Vagina (tissue), 2 donors: Measurements from ENCODE around the gene GJB4. TPM values are rescaled to one million over a fixed set of nuclear protein-coding genes. Genes with fewer than 3 reads are reported as not detected.

Experiments
- DNase-seq, 2 donors: peaks; one replicate each; pipeline ENCODE4 v3.0.0-alpha.2; 2017; ENCODE audit errors: extremely low spot score in 2 of 2
- H3K27ac ChIP-seq: fragments of 200-600 bp; sonication (generic); one replicate; pipeline ENCODE4 v1.5.1; 2019
- H3K27me3 ChIP-seq: fragments of 200-600 bp; sonication (generic); one replicate; pipeline ENCODE4 v1.5.1; 2019
- H3K36me3 ChIP-seq, 2 donors: fragments of 200-600 bp; sonication (generic); one replicate each; pipeline ENCODE4 v1.5.1; 2017 to 2019
- H3K4me1 ChIP-seq: fragments of 200-600 bp; sonication (generic); one replicate; pipeline ENCODE4 v1.5.1; 2019
- H3K4me3 ChIP-seq, 2 donors: fragments of 200-600 bp; sonication (generic); 1 replicate in 1 of 2; 2 replicates in 1 of 2; pipeline ENCODE4 v1.5.1; 2016 to 2019
- H3K9me3 ChIP-seq: fragments of 200-600 bp; sonication (generic); one replicate; pipeline ENCODE4 v1.5.1; 2019
- POLR2A ChIP-seq, 2 donors: fragments of 450-650 bp; IDR thresholded peaks; one replicate each; pipeline ENCODE4 v1.6.1; 2017; ENCODE audit warnings: antibody characterized with exemption in 2 of 2, mild to moderate bottlenecking in 2 of 2, moderate library complexity in 2 of 2
- POLR2AphosphoS5 ChIP-seq, 2 donors: sonication (generic); formaldehyde crosslinking; IDR thresholded peaks; one replicate each; pipeline ENCODE4 v1.9.0; 2017; ENCODE audit warnings: antibody characterized with exemption in 2 of 2, mild to moderate bottlenecking in 2 of 2, low read depth in 1 of 2; ENCODE audit not compliant: insufficient read depth in 1 of 2
- intact Hi-C: fragments of 100-400 bp; cut with DNase I; formaldehyde crosslinking; loops from one replicate; pipeline ENCODE4 v1.15.1; 2023
- total RNA-seq: library from RNA; depleted of rRNA; stranded (reverse); fragments of >200 nt; gene quantifications from one replicate; pipeline ENCODE4 v1.2.3, GENCODE V29; 2016
- TF ChIP-seq, protein P1 (sequence below), 3 experiments: fragments of 450-650 bp in 2 of 3; fragments of 200-600 bp in 1 of 3; sonication (generic) in 1 of 3; IDR thresholded peaks; one replicate each; pipeline ENCODE4 v1.5.1; 2017 to 2019; ENCODE audit warnings: antibody characterized with exemption in 3 of 3, mild to moderate bottlenecking in 2 of 3, moderate library complexity in 2 of 3

Gene GJB4
- total RNA-seq, 1 donor from 2014 or later, result 2.0 TPM

DNA sequence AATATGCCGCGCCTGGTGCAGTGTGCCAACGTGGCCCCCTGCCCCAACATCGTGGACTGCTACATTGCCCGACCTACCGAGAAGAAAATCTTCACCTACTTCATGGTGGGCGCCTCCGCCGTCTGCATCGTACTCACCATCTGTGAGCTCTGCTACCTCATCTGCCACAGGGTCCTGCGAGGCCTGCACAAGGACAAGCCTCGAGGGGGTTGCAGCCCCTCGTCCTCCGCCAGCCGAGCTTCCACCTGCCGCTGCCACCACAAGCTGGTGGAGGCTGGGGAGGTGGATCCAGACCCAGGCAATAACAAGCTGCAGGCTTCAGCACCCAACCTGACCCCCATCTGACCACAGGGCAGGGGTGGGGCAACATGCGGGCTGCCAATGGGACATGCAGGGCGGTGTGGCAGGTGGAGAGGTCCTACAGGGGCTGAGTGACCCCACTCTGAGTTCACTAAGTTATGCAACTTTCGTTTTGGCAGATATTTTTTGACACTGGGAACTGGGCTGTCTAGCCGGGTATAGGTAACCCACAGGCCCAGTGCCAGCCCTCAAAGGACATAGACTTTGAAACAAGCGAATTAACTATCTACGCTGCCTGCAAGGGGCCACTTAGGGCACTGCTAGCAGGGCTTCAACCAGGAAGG is 25.8 kb downstream of the GJB4 start:
- TF ChIP-seq POLR2AphosphoS5 (IDR thresholded peaks at IDR 0.05; ENCODE audit: insufficient read depth in 1 of 2, low read depth in 1 of 2) (no peak), POLR2A (IDR thresholded peaks at IDR 0.05) (no peak)
- TF ChIP-seq, protein P1, sequence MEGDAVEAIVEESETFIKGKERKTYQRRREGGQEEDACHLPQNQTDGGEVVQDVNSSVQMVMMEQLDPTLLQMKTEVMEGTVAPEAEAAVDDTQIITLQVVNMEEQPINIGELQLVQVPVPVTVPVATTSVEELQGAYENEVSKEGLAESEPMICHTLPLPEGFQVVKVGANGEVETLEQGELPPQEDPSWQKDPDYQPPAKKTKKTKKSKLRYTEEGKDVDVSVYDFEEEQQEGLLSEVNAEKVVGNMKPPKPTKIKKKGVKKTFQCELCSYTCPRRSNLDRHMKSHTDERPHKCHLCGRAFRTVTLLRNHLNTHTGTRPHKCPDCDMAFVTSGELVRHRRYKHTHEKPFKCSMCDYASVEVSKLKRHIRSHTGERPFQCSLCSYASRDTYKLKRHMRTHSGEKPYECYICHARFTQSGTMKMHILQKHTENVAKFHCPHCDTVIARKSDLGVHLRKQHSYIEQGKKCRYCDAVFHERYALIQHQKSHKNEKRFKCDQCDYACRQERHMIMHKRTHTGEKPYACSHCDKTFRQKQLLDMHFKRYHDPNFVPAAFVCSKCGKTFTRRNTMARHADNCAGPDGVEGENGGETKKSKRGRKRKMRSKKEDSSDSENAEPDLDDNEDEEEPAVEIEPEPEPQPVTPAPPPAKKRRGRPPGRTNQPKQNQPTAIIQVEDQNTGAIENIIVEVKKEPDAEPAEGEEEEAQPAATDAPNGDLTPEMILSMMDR (IDR thresholded peaks at IDR 0.05), result no peak
- H3K4me3 ChIP-seq, result no peak overlapping the region
- DNase-seq, result no peak
- peaks cover 14% of the 10 kb centered on the region for H3K4me1 ChIP-seq
- peaks cover 0 to 9% of the 10 kb centered on the region in 2 donors for H3K36me3 ChIP-seq
- intact Hi-C loops, result no loop called here
- no peaks in the 10 kb centered on the region for H3K9me3 ChIP-seq
- H3K27me3 ChIP-seq, result no peaks in the 10 kb centered on the region
- H3K27ac ChIP-seq, result no peak overlapping the region

DNA sequence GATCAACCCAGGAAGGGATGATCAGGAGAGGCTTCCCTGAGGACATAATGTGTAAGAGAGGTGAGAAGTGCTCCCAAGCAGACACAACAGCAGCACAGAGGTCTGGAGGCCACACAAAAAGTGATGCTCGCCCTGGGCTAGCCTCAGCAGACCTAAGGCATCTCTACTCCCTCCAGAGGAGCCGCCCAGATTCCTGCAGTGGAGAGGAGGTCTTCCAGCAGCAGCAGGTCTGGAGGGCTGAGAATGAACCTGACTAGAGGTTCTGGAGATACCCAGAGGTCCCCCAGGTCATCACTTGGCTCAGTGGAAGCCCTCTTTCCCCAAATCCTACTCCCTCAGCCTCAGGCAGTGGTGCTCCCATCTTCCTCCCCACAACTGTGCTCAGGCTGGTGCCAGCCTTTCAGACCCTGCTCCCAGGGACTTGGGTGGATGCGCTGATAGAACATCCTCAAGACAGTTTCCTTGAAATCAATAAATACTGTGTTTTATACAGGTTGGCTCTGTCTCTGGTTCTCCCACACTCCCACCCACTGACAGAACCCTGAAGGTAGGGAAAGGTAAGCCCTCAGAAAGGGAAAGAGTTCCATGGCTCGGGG is 26.4 kb downstream of the GJB4 start:
- H3K4me3 ChIP-seq, result no peak overlapping the region
- no peak for DNase-seq
- peaks cover 8% of the 10 kb centered on the region for H3K4me1 ChIP-seq
- intact Hi-C loops, result no loop called here
- no peak overlapping the region for H3K27ac ChIP-seq
- TF ChIP-seq, protein P1 (IDR thresholded peaks at IDR 0.05), result no peak
- TF ChIP-seq POLR2A (IDR thresholded peaks at IDR 0.05) (no peak), POLR2AphosphoS5 (IDR thresholded peaks at IDR 0.05; ENCODE audit: insufficient read depth in 1 of 2, low read depth in 1 of 2) (no peak)
- H3K36me3 ChIP-seq, result peaks cover 0 to 9% of the 10 kb centered on the region in 2 donors
- no peaks in the 10 kb centered on the region for H3K9me3 ChIP-seq
- no peaks in the 10 kb centered on the region for H3K27me3 ChIP-seq

DNA sequence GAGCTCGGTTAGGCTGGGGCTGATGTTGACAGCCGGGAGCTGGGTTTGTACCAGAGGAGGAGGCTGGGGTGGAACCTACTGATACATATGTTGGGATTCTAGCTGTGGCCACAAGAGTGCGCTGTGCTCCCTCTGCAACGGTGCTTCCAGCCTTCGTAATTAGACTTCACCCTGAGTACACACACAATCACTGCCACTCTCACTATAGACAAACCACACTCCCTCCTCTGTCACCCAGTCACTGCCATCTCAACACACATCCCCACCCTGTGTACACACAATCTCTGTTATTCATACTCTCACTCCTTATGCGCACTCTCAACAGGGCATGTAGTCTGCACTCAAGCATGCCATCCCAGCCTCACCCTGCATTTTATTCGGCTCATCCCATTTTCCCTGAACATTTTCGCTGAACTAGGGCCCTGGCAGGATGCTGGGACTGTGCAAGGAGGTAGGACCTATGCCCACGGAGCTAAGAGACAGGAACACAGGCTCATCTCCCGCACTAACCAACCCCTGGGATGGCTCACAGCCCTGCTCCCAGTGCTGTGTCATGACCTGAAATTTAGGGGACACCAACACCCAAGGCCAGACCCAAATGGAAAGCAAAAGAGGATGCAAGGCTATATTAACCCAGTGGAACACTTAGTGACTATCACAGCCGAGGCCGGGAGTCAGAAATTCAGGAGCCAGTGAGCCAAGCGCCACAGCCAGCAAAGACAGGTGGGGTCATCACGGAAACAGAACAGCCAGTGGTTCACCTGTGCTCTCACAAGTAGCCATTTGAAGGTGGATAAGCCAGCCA is 27.2 kb downstream of the GJB4 start:
- no peak for DNase-seq
- H3K27ac ChIP-seq, result no peak overlapping the region
- peaks cover 0 to 9% of the 10 kb centered on the region in 2 donors for H3K36me3 ChIP-seq
- H3K4me3 ChIP-seq, result no peak overlapping the region
- intact Hi-C loops, result no loop called here
- H3K4me1 ChIP-seq, result peaks cover under 1% of the 10 kb centered on the region
- no peaks in the 10 kb centered on the region for H3K27me3 ChIP-seq
- TF ChIP-seq, protein P1 (IDR thresholded peaks at IDR 0.05), result peak; percentile 47 to 53 (median 47)
- TF ChIP-seq POLR2AphosphoS5 (IDR thresholded peaks at IDR 0.05; ENCODE audit: insufficient read depth in 1 of 2, low read depth in 1 of 2), result no peak
- no peak for TF ChIP-seq POLR2A (IDR thresholded peaks at IDR 0.05)
- no peaks in the 10 kb centered on the region for H3K9me3 ChIP-seq

DNA sequence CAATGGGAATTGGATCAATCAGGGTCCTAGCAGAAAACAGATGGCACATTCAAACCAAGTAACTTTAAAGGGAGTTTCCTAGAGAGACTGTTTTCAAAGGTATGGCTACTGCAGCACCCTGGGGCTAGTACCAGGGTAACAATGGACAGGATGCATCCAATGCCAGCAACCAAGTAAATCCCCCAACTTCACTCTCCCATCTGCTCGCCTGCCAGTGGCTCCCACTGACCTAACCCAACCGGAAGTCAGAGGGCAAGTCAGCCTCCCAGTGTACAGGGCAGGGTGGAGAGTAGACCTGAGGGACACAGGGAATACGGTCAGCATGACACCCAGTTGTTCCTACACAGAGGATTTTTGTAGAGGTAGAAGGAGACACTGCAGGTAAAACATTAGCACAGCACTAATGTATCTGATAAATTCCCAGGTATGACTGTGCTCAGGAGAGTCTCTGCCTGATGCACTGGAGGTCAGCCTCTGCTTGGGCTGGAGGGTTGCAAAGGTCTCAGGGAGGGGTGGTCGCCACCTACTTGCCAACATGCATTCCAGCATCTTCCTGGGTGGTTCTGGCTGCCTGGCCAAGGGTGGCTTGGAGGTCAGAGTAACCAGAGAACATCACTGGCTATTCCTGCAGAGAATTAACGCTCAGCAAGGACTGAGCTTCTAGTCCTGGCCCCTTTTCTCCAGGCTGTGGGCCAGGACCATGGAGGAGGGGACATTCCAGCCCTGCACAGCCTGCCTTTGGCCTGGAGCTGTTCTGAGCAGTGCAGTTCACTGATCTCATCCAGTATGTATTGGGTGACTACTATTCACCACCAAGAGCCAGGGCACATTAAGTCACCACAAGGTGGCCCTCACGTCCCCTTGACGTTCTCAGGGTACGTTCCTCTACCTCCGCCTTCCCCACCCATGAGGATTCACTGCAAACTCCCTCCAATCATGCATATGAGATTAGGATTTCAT is 28.2 kb downstream of the GJB4 start:
- Histone ChIP-seq H3K36me3 (peaks cover 0 to 9% of the 10 kb centered on the region in 2 donors), H3K4me1 (peaks cover 10% of the 10 kb centered on the region), H3K4me3 (no peak overlapping the region), H3K27me3 (no peaks in the 10 kb centered on the region), H3K27ac (no peak overlapping the region), H3K9me3 (no peaks in the 10 kb centered on the region)
- intact Hi-C loops, result no loop called here
- no peak for DNase-seq
- TF ChIP-seq POLR2A (IDR thresholded peaks at IDR 0.05) (no peak), POLR2AphosphoS5 (IDR thresholded peaks at IDR 0.05; ENCODE audit: insufficient read depth in 1 of 2, low read depth in 1 of 2) (no peak)
- TF ChIP-seq, protein P1 (IDR thresholded peaks at IDR 0.05), result no peak
